SJSA1 (cell line): ENCODE measurements around the gene FAM222A. TPM values are rescaled to one million over a fixed set of nuclear protein-coding genes. Genes with fewer than 3 reads are reported as not detected.

Experiments used
- DNase-seq, 2 experiments: peaks; one replicate each; pipeline ENCODE4 v3.0.0-alpha.2; 2015 to 2020; ENCODE audit warnings: low spot score in 2 of 2, low read depth in 1 of 2
- H3K27ac ChIP-seq: fragments of 250-450 bp; sonication (Bioruptor Pico); 2 replicates; pipeline ENCODE4 v1.5.1; 2020; ENCODE audit warnings: mild to moderate bottlenecking, moderate library complexity
- H3K27me3 ChIP-seq: fragments of 250-450 bp; sonication (Bioruptor Pico); replicated peaks from 2 replicates; pipeline ENCODE4 v1.5.1; 2020; ENCODE audit warnings: mild to moderate bottlenecking, moderate library complexity
- H3K36me3 ChIP-seq: fragments of 250-450 bp; sonication (Bioruptor Pico); 2 replicates; pipeline ENCODE4 v1.5.1; 2020; ENCODE audit warnings: mild to moderate bottlenecking
- H3K4me1 ChIP-seq: fragments of 250-450 bp; sonication (Bioruptor Pico); replicated peaks from 2 replicates; pipeline ENCODE4 v1.6.1; 2021; ENCODE audit warnings: mild to moderate bottlenecking
- H3K4me3 ChIP-seq: fragments of 250-450 bp; sonication (Bioruptor Pico); 2 replicates; pipeline ENCODE4 v1.5.1; 2020; ENCODE audit warnings: mild to moderate bottlenecking
- H3K9me3 ChIP-seq: fragments of 250-450 bp; sonication (Bioruptor Pico); replicated peaks from 2 replicates; pipeline ENCODE4 v1.5.1; 2020; ENCODE audit warnings: mild to moderate bottlenecking
- total RNA-seq: library from RNA; depleted of rRNA; stranded (reverse); fragments of >200 nt; shearing (Covaris generic); gene quantifications from 2 replicates; pipeline ENCODE4 v1.2.3, GENCODE V29; 2014

FAM222A gene
- total RNA-seq, 1 experiment from 2014 or later: 7.8 TPM

- H3K36me3 ChIP-seq: no peaks in the 10 kb centered on the region
- H3K4me3 ChIP-seq: no peak overlapping the region
- no peak overlapping the region for H3K27ac ChIP-seq
- H3K4me1 ChIP-seq: peaks cover 18% of the 10 kb centered on the region
- DNase-seq: no peak
- no peaks in the 10 kb centered on the region for H3K9me3 ChIP-seq
- H3K27me3 ChIP-seq: no peaks in the 10 kb centered on the region
These were observed 24.0 kb downstream of the FAM222A start for GRCh38 chr12:109737631-109738030.

- Histone ChIP-seq H3K27me3 (no peaks in the 10 kb centered on the region), H3K27ac (no peak overlapping the region), H3K4me3 (no peak overlapping the region), H3K9me3 (no peaks in the 10 kb centered on the region), H3K4me1 (peaks cover 23% of the 10 kb centered on the region), H3K36me3 (no peaks in the 10 kb centered on the region)
- DNase-seq: no peak
These were observed 24.6 kb downstream of the FAM222A start for GRCh38 chr12:109738209-109738608.

GRCh38 chr12:109738878-109739665 is 25.4 kb downstream of the FAM222A start:
- H3K4me3 ChIP-seq: no peak overlapping the region
- peaks cover 31% of the 10 kb centered on the region for H3K4me1 ChIP-seq
- H3K27ac ChIP-seq: peak overlapping the region; percentile 28; the same call in 1 of the 2 replicates
- no peaks in the 10 kb centered on the region for H3K9me3 ChIP-seq
- H3K36me3 ChIP-seq: no peaks in the 10 kb centered on the region
- no peak for DNase-seq
- no peaks in the 10 kb centered on the region for H3K27me3 ChIP-seq

- no peaks in the 10 kb centered on the region for H3K9me3 ChIP-seq
- H3K4me1 ChIP-seq: peaks cover 38% of the 10 kb centered on the region
- peak overlapping the region; percentile 28; the same call in 1 of the 2 replicates for H3K27ac ChIP-seq
- no peak overlapping the region for H3K4me3 ChIP-seq
- no peak for DNase-seq
- H3K27me3 ChIP-seq: no peaks in the 10 kb centered on the region
- H3K36me3 ChIP-seq: no peaks in the 10 kb centered on the region
These were observed 26.4 kb downstream of the FAM222A start for GRCh38 chr12:109739747-109740693.

GRCh38 chr12:109740694-109741245 is 27.1 kb downstream of the FAM222A start:
- Histone ChIP-seq H3K9me3 (no peaks in the 10 kb centered on the region), H3K27me3 (no peaks in the 10 kb centered on the region), H3K27ac (no peak overlapping the region), H3K36me3 (no peaks in the 10 kb centered on the region), H3K4me1 (peaks cover 44% of the 10 kb centered on the region), H3K4me3 (no peak overlapping the region)
- DNase-seq: no peak

- H3K9me3 ChIP-seq: no peaks in the 10 kb centered on the region
- no peak overlapping the region for H3K27ac ChIP-seq
- no peaks in the 10 kb centered on the region for H3K36me3 ChIP-seq
- H3K4me3 ChIP-seq: no peak overlapping the region
- no peaks in the 10 kb centered on the region for H3K27me3 ChIP-seq
- no peak for DNase-seq
- peaks cover 50% of the 10 kb centered on the region for H3K4me1 ChIP-seq
These were observed 27.8 kb downstream of the FAM222A start for GRCh38 chr12:109741286-109741969.

- no peaks in the 10 kb centered on the region for H3K27me3 ChIP-seq
- H3K36me3 ChIP-seq: no peaks in the 10 kb centered on the region
- no peaks in the 10 kb centered on the region for H3K9me3 ChIP-seq
- H3K4me3 ChIP-seq: no peak overlapping the region
- DNase-seq: no peak
- no peak overlapping the region for H3K27ac ChIP-seq
- H3K4me1 ChIP-seq: peaks cover 50% of the 10 kb centered on the region
These were observed 28.5 kb downstream of the FAM222A start for GRCh38 chr12:109741970-109742703.

GRCh38 chr12:109743076-109743910 is 29.7 kb downstream of the FAM222A start:
- Histone ChIP-seq H3K27me3 (no peaks in the 10 kb centered on the region), H3K27ac (no peak overlapping the region), H3K4me3 (no peak overlapping the region), H3K9me3 (no peaks in the 10 kb centered on the region), H3K4me1 (peaks cover 50% of the 10 kb centered on the region), H3K36me3 (no peaks in the 10 kb centered on the region)
- DNase-seq: no peak

GRCh38 chr12:109744026-109744425 is 30.4 kb downstream of the FAM222A start:
- peak overlapping the region; percentile 3; the same call in 1 of the 2 replicates for H3K27ac ChIP-seq
- no peak for DNase-seq
- no peaks in the 10 kb centered on the region for H3K9me3 ChIP-seq
- no peak overlapping the region for H3K4me3 ChIP-seq
- H3K36me3 ChIP-seq: no peaks in the 10 kb centered on the region
- peaks cover 42% of the 10 kb centered on the region for H3K4me1 ChIP-seq
- no peaks in the 10 kb centered on the region for H3K27me3 ChIP-seq

- Histone ChIP-seq H3K4me3 (no peak overlapping the region), H3K27me3 (no peaks in the 10 kb centered on the region), H3K27ac (peak overlapping the region; percentile 15), H3K4me1 (peaks cover 32% of the 10 kb centered on the region), H3K9me3 (no peaks in the 10 kb centered on the region), H3K36me3 (no peaks in the 10 kb centered on the region)
- peak; percentile 81 to 84 for DNase-seq
These were observed 31.6 kb downstream of the FAM222A start for GRCh38 chr12:109744986-109745942.
